Measurements from ENCODE around the gene LIPF.

GRCh38 chr10:88623835-88624234 is 40.4 kb upstream of the LIPF start:
- TF ChIP-seq CTCF (IDR thresholded peaks at IDR 0.05; ENCODE audit: low read length) (no peak), EZH2 (optimal IDR thresholded peaks at IDR 0.05; ENCODE audit: low read depth, low read length) (no peak), EZH2phosphoT487 (IDR thresholded peaks at IDR 0.05; ENCODE audit: low read length) (no peak)
